H1 (cell line): ENCODE results near the gene JAKMIP1. TPM values are rescaled to one million over a fixed set of nuclear protein-coding genes. Genes with fewer than 3 reads are reported as not detected.

Source experiments
- CTCF ChIA-PET: fragments of 300-600 bp; sonication (Branson Sonifier 250); formaldehyde crosslinking; loops from one replicate; lab custom pipeline; 2021; ENCODE audit not compliant: partially characterized antibody; lab: Charles Lee
- POLR2A ChIA-PET: fragments of 300-600 bp; sonication (Branson Sonifier 250); formaldehyde crosslinking; loops from one replicate; lab custom pipeline; 2021; ENCODE audit warnings: inconsistent platforms; ENCODE audit not compliant: partially characterized antibody; lab: Charles Lee
- DNase-seq, 2 experiments: peaks; one replicate each; pipeline versions ENCODE4 v3.0.0 to v3.0.0-alpha.2; 2010 to 2022; ENCODE audit warnings: low spot score in 2 of 2, low read depth in 1 of 2, mixed read lengths in 1 of 2
- FAIRE-seq: peaks from 2 replicates; lab custom pipeline; 2011; peaks lifted over from hg19 to GRCh38; lab: Jason Lieb, UNC
- H2AFZ ChIP-seq: 2 replicates; pipeline ENCODE4 v1.8.1; 2012; ENCODE audit warnings: low read length, inconsistent platforms
- H2AK5ac ChIP-seq: 2 replicates; pipeline ENCODE4 v1.6.1; 2013; ENCODE audit warnings: low read depth, low read length
- H2BK120ac ChIP-seq: replicated peaks from 2 replicates; pipeline ENCODE3; 2013; ENCODE audit warnings: low read depth, low read length, inconsistent platforms
- H2BK12ac ChIP-seq: 2 replicates; pipeline ENCODE4 v1.6.1; 2013; ENCODE audit warnings: low read depth, low read length
- H2BK15ac ChIP-seq: 2 replicates; pipeline ENCODE4 v1.6.1; 2013; ENCODE audit warnings: low read length
- H2BK20ac ChIP-seq: 2 replicates; pipeline ENCODE4 v1.6.1; 2013; ENCODE audit warnings: low read length
- H2BK5ac ChIP-seq: 2 replicates; pipeline ENCODE4 v1.6.1; 2013; ENCODE audit warnings: low read depth, low read length
- H3K14ac ChIP-seq: 2 replicates; pipeline ENCODE4 v1.6.1; 2013; ENCODE audit warnings: inconsistent platforms; ENCODE audit not compliant: insufficient read length
- H3K18ac ChIP-seq: 2 replicates; pipeline ENCODE4 v1.6.1; 2013; ENCODE audit warnings: low read length; ENCODE audit errors: extremely low read depth
- H3K23ac ChIP-seq: 2 replicates; pipeline ENCODE4 v1.6.1; 2013; ENCODE audit warnings: inconsistent platforms; ENCODE audit not compliant: insufficient read length
- H3K23me2 ChIP-seq: 2 replicates; pipeline ENCODE4 v1.6.1; 2013; ENCODE audit warnings: low read depth, low read length
- H3K27ac ChIP-seq: 2 replicates; pipeline ENCODE4 v1.6.1; 2011; ENCODE audit warnings: low read depth, low read length, inconsistent platforms
- H3K27me3 ChIP-seq, 4 experiments: replicated peaks in 1 of 4; 1 replicate in 1 of 4; 2 replicates in 3 of 4; pipeline versions ENCODE4 v1.6.1 to v1.8.1; 2011 to 2013; ENCODE audit warnings: low read length in 3 of 4, mild to moderate bottlenecking in 3 of 4, inconsistent platforms in 2 of 4, mixed read lengths in 2 of 4, moderate library complexity in 1 of 4; ENCODE audit not compliant: control insufficient read depth in 3 of 4, insufficient read depth in 3 of 4; ENCODE audit errors: extremely low read depth in 1 of 4
- H3K36me3 ChIP-seq, 4 experiments: 2 replicates each; pipeline versions ENCODE4 v1.6.1 to v1.8.1; 2011 to 2013; ENCODE audit warnings: mild to moderate bottlenecking in 4 of 4, low read length in 3 of 4, moderate library complexity in 2 of 4, control low read depth in 1 of 4, inconsistent platforms in 1 of 4; ENCODE audit not compliant: insufficient read depth in 4 of 4, control insufficient read depth in 2 of 4
- H3K4ac ChIP-seq: replicated peaks from 2 replicates; pipeline ENCODE3; 2013; ENCODE audit warnings: low read length, low read depth, mixed read lengths, inconsistent platforms; ENCODE audit not compliant: insufficient read length
- H3K4me1 ChIP-seq, 4 experiments: replicated peaks in 1 of 4; 1 replicate in 1 of 4; 2 replicates in 3 of 4; pipeline versions ENCODE4 v1.6.1 to v1.8.1; 2011 to 2013; ENCODE audit warnings: low read length in 3 of 4, inconsistent platforms in 2 of 4, mixed read lengths in 1 of 4; ENCODE audit not compliant: insufficient read depth in 4 of 4, control insufficient read depth in 3 of 4
- H3K4me2 ChIP-seq, 2 experiments: 2 replicates each; pipeline versions ENCODE4 v1.6.1 to v1.8.1; 2011 to 2013; ENCODE audit warnings: low read depth in 2 of 2, low read length in 2 of 2, control low read depth in 1 of 2, inconsistent platforms in 1 of 2, mild to moderate bottlenecking in 1 of 2; ENCODE audit not compliant: insufficient read depth in 1 of 2
- H3K4me3 ChIP-seq, 4 experiments: fragments of 200-600, 300-600 bp in 1 of 4; sonication (generic), shearing (Covaris generic), sonication (Bioruptor Twin) in 1 of 4; 2 replicates each; pipeline versions ENCODE4 v1.5.1 to v1.8.1; 2011 to 2016; ENCODE audit warnings: low read length in 4 of 4, low read depth in 3 of 4, control low read depth in 2 of 4, inconsistent platforms in 2 of 4, mild to moderate bottlenecking in 2 of 4, mixed read lengths in 1 of 4, moderate library complexity in 1 of 4; ENCODE audit not compliant: insufficient read depth in 2 of 4; ENCODE audit errors: extremely low read depth in 1 of 4
- H3K56ac ChIP-seq: replicated peaks from 2 replicates; pipeline ENCODE3; 2013; ENCODE audit warnings: low read depth, mild to moderate bottlenecking, mixed read lengths, low read length, inconsistent platforms; ENCODE audit not compliant: insufficient read length
- H3K79me1 ChIP-seq: 2 replicates; pipeline ENCODE4 v1.6.1; 2013; ENCODE audit warnings: low read depth, low read length, control low read depth
- H3K79me2 ChIP-seq, 2 experiments: 2 replicates each; pipeline versions ENCODE4 v1.6.1 to v1.8.1; 2012 to 2013; ENCODE audit warnings: low read length in 2 of 2, mild to moderate bottlenecking in 2 of 2, inconsistent platforms in 1 of 2; ENCODE audit not compliant: insufficient read depth in 2 of 2, control insufficient read depth in 1 of 2
- H3K9ac ChIP-seq, 4 experiments: replicated peaks in 1 of 4; 1 replicate in 1 of 4; 2 replicates in 3 of 4; pipeline versions ENCODE4 v1.6.1 to v1.8.1; 2011 to 2013; ENCODE audit warnings: low read depth in 3 of 4, low read length in 3 of 4, control low read depth in 2 of 4, mild to moderate bottlenecking in 2 of 4, moderate library complexity in 2 of 4, inconsistent platforms in 1 of 4; ENCODE audit errors: extremely low read depth in 1 of 4
- H3K9me3 ChIP-seq, 2 experiments: 2 replicates each; pipeline versions ENCODE4 v1.6.1 to v1.8.1; 2012 to 2013; ENCODE audit warnings: mild to moderate bottlenecking in 2 of 2, moderate library complexity in 2 of 2, control low read depth in 1 of 2, inconsistent platforms in 1 of 2, low read depth in 1 of 2, low read length in 1 of 2, mixed read lengths in 1 of 2; ENCODE audit not compliant: insufficient read depth in 2 of 2
- H4K20me1 ChIP-seq, 2 experiments: replicated peaks in 1 of 2; 2 replicates each; pipeline versions ENCODE3 to v1.8.1; 2011 to 2013; ENCODE audit warnings: inconsistent platforms in 2 of 2, low read length in 2 of 2, mild to moderate bottlenecking in 1 of 2; ENCODE audit not compliant: insufficient read depth in 2 of 2, control insufficient read depth in 1 of 2
- H4K5ac ChIP-seq: 2 replicates; pipeline ENCODE4 v1.6.1; 2013; ENCODE audit warnings: low read length, low read depth, mixed read lengths, inconsistent platforms; ENCODE audit not compliant: insufficient read length
- H4K8ac ChIP-seq: 2 replicates; pipeline ENCODE4 v1.8.0; 2013; ENCODE audit warnings: mild to moderate bottlenecking, moderate library complexity, low read length, inconsistent platforms; ENCODE audit not compliant: insufficient read depth; ENCODE audit errors: extremely low read depth
- H4K91ac ChIP-seq: replicated peaks from 2 replicates; pipeline ENCODE3; 2013; ENCODE audit warnings: low read length, mixed read lengths, inconsistent platforms; ENCODE audit not compliant: insufficient read length
- CEBPB ChIP-seq: IDR thresholded peaks from 2 replicates; pipeline ENCODE4 v1.6.1; 2012; ENCODE audit warnings: low read depth, low read length
- CTCF ChIP-seq, 3 experiments: IDR thresholded peaks; 1 replicate in 2 of 3; 2 replicates in 1 of 3; pipeline versions ENCODE4 v1.5.1 to v1.6.1; 2011; ENCODE audit warnings: low read length in 3 of 3, mild to moderate bottlenecking in 3 of 3, inconsistent platforms in 2 of 3, low read depth in 1 of 3, moderate library complexity in 1 of 3; ENCODE audit not compliant: insufficient read depth in 1 of 3; ENCODE audit errors: control extremely low read depth in 1 of 3
- WGBS, 2 experiments: shearing (Covaris generic) in 1 of 2; methylation state at CpG; one replicate each; pipeline versions ENCODE4 v1.1.6 to v1.1.7; 2013 to 2015; ENCODE audit warnings: low lambda C conversion rate in 2 of 2, mixed read lengths in 2 of 2, inconsistent platforms in 1 of 2, low coverage in 1 of 2, missing lambda C conversion rate in 1 of 2; ENCODE audit not compliant: insufficient replicate concordance in 2 of 2, insufficient coverage in 1 of 2, insufficient read length in 1 of 2; ENCODE audit errors: extremely low coverage in 1 of 2, missing lambda C conversion rate in 1 of 2; 5-methylcytosine and 5-hydroxymethylcytosine counted together
- polyA plus RNA-seq, 7 experiments: library from polyadenylated mRNA; depleted of rRNA in 3 of 7; stranded (reverse) in 5 of 7; unstranded in 2 of 7; fragments of >200 nt in 5 of 7; fragments of 200-250 nt in 2 of 7; gene quantifications; 1 replicate in 5 of 7; 2 replicates in 1 of 7; 4 replicates in 1 of 7; pipeline versions ENCODE4 v1.2.1 to v1.2.3, GENCODE V29; 2011 to 2013; ENCODE audit warnings: missing spikeins in 2 of 7, mixed read lengths in 2 of 7
- total RNA-seq: library from RNA; stranded (reverse); fragmentation: NEBNext Ultra II Directional; extraction: Animal tissue kit (Norgen Biotek cat#: 25700); gene quantifications from 2 replicates; pipeline ENCODE4 v1.2.1, GENCODE V29; 2021

Gene JAKMIP1
- total and polyA plus RNA-seq, 2 of the 8 experiments (the other 6 are each of a cell fraction or from before 2014, with no cell fraction given) = 2.5 to 4.4 TPM

DNA sequence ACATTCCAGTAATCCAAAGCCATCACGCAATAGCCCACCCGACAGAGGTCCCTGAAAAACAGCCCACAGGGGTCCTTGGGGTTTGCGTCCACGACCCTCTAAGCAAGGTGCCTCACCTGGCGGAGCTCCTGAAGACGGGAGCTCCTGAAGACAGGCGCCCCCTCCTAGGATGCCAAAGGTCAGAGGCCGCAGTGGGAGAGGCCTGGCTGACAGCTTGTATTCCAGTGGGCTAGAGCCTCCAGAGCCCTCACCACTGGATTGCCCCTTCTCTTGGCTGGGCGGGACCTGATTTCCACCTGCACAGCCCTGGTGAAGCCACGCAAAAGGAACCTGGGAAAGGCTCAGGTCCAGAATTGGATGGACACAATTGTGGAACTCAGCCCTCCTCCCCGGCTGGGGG is 39.6 kb upstream of the JAKMIP1 start:
- H3K9ac ChIP-seq = no peak overlapping the region
- no peak overlapping the region for H3K56ac ChIP-seq
- H3K4me3 ChIP-seq = no peak overlapping the region
- no peaks in the 10 kb centered on the region for H3K79me1 ChIP-seq
- TF ChIP-seq CTCF (IDR thresholded peaks at IDR 0.05; ENCODE audit: control extremely low read depth in 1 of 3, insufficient read depth in 1 of 3, low read depth in 1 of 3, low read length in 3 of 3) (no peak), CEBPB (no peak)
- no peak overlapping the region for H3K14ac ChIP-seq
- no peak overlapping the region for H4K91ac ChIP-seq
- no peak overlapping the region for H2BK12ac ChIP-seq
- no peak overlapping the region for H2AK5ac ChIP-seq
- no peak overlapping the region for H2AFZ ChIP-seq
- H3K4ac ChIP-seq = no peak overlapping the region
- no peaks in the 10 kb centered on the region for H3K36me3 ChIP-seq
- H2BK120ac ChIP-seq = no peak overlapping the region
- CTCF ChIA-PET = interaction anchor here (0.8 to 3.8 kb wide), 4 partner anchors 11 to 242 kb away, joined by 3 to 25 read pairs (median 4); no protein-coding TSS in a partner anchor
- H3K27ac ChIP-seq = no peak overlapping the region
- peaks cover under 1% of the 10 kb centered on the region; the same call in 1 of the 2 replicates for H3K23me2 ChIP-seq
- H4K8ac ChIP-seq = no peak overlapping the region
- H2BK15ac ChIP-seq = no peak overlapping the region
- FAIRE-seq = no peak
- no peak overlapping the region for H3K23ac ChIP-seq
- no peak overlapping the region for H2BK5ac ChIP-seq
- H3K79me2 ChIP-seq = no peaks in the 10 kb centered on the region
- H3K4me1 ChIP-seq = peaks cover 0 to 4% (median 0%) of the 10 kb centered on the region in 4 experiments; a peak in 3 of 7 replicates
- no peaks in the 10 kb centered on the region for H3K9me3 ChIP-seq
- no peak overlapping the region for H3K18ac ChIP-seq
- H4K20me1 ChIP-seq = no peaks in the 10 kb centered on the region
- H2BK20ac ChIP-seq = no peak overlapping the region
- peaks cover 1 to 15% (median 10%) of the 10 kb centered on the region in 4 experiments; a peak in 6 of 7 replicates for H3K27me3 ChIP-seq
- no peak for DNase-seq
- no peak overlapping the region for H3K4me2 ChIP-seq
- H4K5ac ChIP-seq = no peak overlapping the region
- POLR2A ChIA-PET = no interaction called here
- 92% methylated on average over 11 of the region's 11 CpGs; no CpG with 5 or more reads in 1 of the 2 experiments for WGBS, 2 experiments
